ENCODE data around the gene POLR3F.

GRCh38 chr20:18488301-18488700 is 21.1 kb downstream of the POLR3F start:
- no peak for TF ChIP-seq GATA2 (CRISPR knock-in tag; IDR thresholded peaks at IDR 0.05)
- no peak for TF ChIP-seq SMC3 (IDR thresholded peaks at IDR 0.05; ENCODE audit: low read depth, low read length)
- no peak for TF ChIP-seq MAX (IDR thresholded peaks at IDR 0.05; ENCODE audit: low read depth)
- TF ChIP-seq CTCF (IDR thresholded peaks at IDR 0.05): no peak
- no peak for TF ChIP-seq FOXM1 (IDR thresholded peaks at IDR 0.05; ENCODE audit: low read depth)
- no peak for TF ChIP-seq GABPA (IDR thresholded peaks at IDR 0.05; ENCODE audit: low read depth)
- TF ChIP-seq EP300 (IDR thresholded peaks at IDR 0.05; ENCODE audit: borderline replicate concordance in 1 of 2, low read depth in 1 of 2, low read length in 1 of 2): no peak
- TF ChIP-seq FOXJ3 (CRISPR knock-in tag; IDR thresholded peaks at IDR 0.05): no peak
